Ishikawa (cell line): ENCODE data around the gene SPDYC.

Source experiments
- CEBPB ChIP-seq: IDR thresholded peaks from 2 replicates; pipeline ENCODE4 v1.6.1; 2012
- CREB1 ChIP-seq: IDR thresholded peaks from 2 replicates; pipeline ENCODE4 v1.6.1; 2012; ENCODE audit warnings: low read depth
- EGR1 ChIP-seq: IDR thresholded peaks from 2 replicates; pipeline ENCODE4 v1.6.1; 2012
- EP300 ChIP-seq: IDR thresholded peaks from 2 replicates; pipeline ENCODE4 v1.6.1; 2012; ENCODE audit warnings: borderline replicate concordance
- FOXM1 ChIP-seq: IDR thresholded peaks from 2 replicates; pipeline ENCODE4 v1.6.1; 2012; ENCODE audit warnings: low read depth, borderline replicate concordance
- NFIC ChIP-seq: IDR thresholded peaks from 2 replicates; pipeline ENCODE4 v1.6.1; 2012
- RAD21 ChIP-seq: IDR thresholded peaks from 2 replicates; pipeline ENCODE4 v1.6.1; 2012; ENCODE audit warnings: low read depth
- TAF1 ChIP-seq: IDR thresholded peaks from 2 replicates; pipeline ENCODE4 v1.6.1; 2012; ENCODE audit warnings: low read depth, mild to moderate bottlenecking
- TCF12 ChIP-seq: IDR thresholded peaks from 2 replicates; pipeline ENCODE4 v1.6.1; 2012; ENCODE audit warnings: low read depth
- TEAD4 ChIP-seq: IDR thresholded peaks from 2 replicates; pipeline ENCODE4 v1.6.1; 2012
- USF1 ChIP-seq: IDR thresholded peaks from 2 replicates; pipeline ENCODE4 v1.6.1; 2012
- YY1 ChIP-seq: IDR thresholded peaks from 2 replicates; pipeline ENCODE4 v1.6.1; 2012; ENCODE audit warnings: low read depth
- ZBTB7A ChIP-seq: IDR thresholded peaks from 2 replicates; pipeline ENCODE4 v1.6.1; 2012; ENCODE audit warnings: low read depth
- TF ChIP-seq, protein P1 (sequence below): IDR thresholded peaks from 2 replicates; pipeline ENCODE4 v1.6.1; 2012
- TF ChIP-seq, protein P2 (sequence below): IDR thresholded peaks from 2 replicates; pipeline ENCODE4 v1.6.1; 2012; ENCODE audit warnings: low read depth, mild to moderate bottlenecking

The SPDYC gene

GRCh38 chr11:65152122-65152521 lies 17.9 kb upstream of the SPDYC start:
- TF ChIP-seq NFIC (no peak), TAF1 (no peak), YY1 (no peak), TCF12 (no peak), FOXM1 (no peak), TEAD4 (no peak), EGR1 (no peak), CREB1 (no peak), USF1 (no peak), EP300 (no peak), ZBTB7A (no peak), CEBPB (no peak), RAD21 (no peak)
- TF ChIP-seq, protein P1, sequence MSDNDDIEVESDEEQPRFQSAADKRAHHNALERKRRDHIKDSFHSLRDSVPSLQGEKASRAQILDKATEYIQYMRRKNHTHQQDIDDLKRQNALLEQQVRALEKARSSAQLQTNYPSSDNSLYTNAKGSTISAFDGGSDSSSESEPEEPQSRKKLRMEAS, result no peak
- TF ChIP-seq, protein P2, sequence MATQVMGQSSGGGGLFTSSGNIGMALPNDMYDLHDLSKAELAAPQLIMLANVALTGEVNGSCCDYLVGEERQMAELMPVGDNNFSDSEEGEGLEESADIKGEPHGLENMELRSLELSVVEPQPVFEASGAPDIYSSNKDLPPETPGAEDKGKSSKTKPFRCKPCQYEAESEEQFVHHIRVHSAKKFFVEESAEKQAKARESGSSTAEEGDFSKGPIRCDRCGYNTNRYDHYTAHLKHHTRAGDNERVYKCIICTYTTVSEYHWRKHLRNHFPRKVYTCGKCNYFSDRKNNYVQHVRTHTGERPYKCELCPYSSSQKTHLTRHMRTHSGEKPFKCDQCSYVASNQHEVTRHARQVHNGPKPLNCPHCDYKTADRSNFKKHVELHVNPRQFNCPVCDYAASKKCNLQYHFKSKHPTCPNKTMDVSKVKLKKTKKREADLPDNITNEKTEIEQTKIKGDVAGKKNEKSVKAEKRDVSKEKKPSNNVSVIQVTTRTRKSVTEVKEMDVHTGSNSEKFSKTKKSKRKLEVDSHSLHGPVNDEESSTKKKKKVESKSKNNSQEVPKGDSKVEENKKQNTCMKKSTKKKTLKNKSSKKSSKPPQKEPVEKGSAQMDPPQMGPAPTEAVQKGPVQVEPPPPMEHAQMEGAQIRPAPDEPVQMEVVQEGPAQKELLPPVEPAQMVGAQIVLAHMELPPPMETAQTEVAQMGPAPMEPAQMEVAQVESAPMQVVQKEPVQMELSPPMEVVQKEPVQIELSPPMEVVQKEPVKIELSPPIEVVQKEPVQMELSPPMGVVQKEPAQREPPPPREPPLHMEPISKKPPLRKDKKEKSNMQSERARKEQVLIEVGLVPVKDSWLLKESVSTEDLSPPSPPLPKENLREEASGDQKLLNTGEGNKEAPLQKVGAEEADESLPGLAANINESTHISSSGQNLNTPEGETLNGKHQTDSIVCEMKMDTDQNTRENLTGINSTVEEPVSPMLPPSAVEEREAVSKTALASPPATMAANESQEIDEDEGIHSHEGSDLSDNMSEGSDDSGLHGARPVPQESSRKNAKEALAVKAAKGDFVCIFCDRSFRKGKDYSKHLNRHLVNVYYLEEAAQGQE, result no peak

- TF ChIP-seq NFIC (no peak), YY1 (no peak), TCF12 (no peak)
Measured at GRCh38 chr11:65156256-65156655, 13.8 kb upstream of the SPDYC start.

DNA sequence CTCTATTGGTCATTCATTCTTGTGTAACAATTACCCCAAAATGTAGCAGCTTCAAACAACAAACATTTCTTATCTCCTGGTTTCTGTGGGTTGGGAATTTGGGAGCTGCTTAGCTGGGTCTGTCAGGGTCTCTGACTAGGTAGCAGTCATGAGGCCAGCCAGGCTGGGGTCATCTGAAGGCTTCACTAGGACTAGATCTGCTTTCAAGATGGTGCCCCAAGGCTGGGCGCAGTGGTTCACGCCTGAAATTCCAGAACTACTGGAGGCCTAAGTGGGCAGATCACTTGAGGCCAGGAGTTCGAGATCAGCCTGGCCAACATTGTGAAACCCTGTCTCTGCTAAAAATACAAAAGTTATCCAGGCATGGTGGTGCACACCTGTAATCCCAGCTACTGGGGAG lies 13.1 kb upstream of the SPDYC start:
- TF ChIP-seq TAF1 (no peak), USF1 (no peak), EP300 (no peak), CEBPB (no peak), CREB1 (no peak), RAD21 (no peak), ZBTB7A (no peak), YY1 (no peak), TCF12 (no peak), TEAD4 (no peak), NFIC (no peak), EGR1 (no peak), FOXM1 (no peak)
- TF ChIP-seq, protein P1, result no peak
- TF ChIP-seq, protein P2, result no peak

DNA sequence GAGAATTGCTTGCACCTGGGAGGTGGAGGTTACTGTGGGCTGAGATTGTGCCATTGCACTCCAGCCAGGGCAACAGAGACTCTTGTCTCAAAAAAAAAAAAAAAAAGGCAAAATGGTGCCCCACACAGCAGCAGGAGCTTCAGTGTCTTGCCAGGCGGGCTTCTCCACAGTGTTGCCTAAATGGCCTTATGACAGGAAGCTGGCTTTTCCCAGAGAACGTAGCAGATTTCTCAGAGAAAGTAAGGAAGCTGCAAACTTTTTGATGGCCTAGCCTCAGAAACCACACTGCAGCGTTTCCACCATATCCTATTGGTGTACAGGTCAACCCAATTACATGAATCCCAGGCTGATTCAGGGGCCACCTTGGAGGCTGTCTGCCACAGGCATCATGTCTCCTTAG lies 12.7 kb upstream of the SPDYC start:
- TF ChIP-seq TCF12, result no peak
- TF ChIP-seq NFIC, result no peak
- TF ChIP-seq RAD21, result no peak
- no peak for TF ChIP-seq CEBPB
- no peak for TF ChIP-seq CREB1
- TF ChIP-seq FOXM1, result no peak
- TF ChIP-seq, protein P1, result no peak
- no peak for TF ChIP-seq EGR1
- no peak for TF ChIP-seq TAF1
- no peak for TF ChIP-seq ZBTB7A
- TF ChIP-seq, protein P2, result no peak
- TF ChIP-seq YY1, result no peak
- no peak for TF ChIP-seq USF1
- TF ChIP-seq TEAD4, result no peak
- no peak for TF ChIP-seq EP300
